22Rv1 (cell line): ENCODE data around the gene MAG.
A peak's percentile ranks its signal among the peaks of the same experiment; 100 is the strongest.

Experiments
- ZFX ChIP-seq: fragments of 450-650 bp; IDR thresholded peaks from 2 replicates; pipeline ENCODE4 v1.6.1; 2017; ENCODE audit warnings: antibody characterized with exemption, borderline replicate concordance
- TF ChIP-seq, protein P1 (sequence below): fragments of 450-650 bp; IDR thresholded peaks from 2 replicates; pipeline ENCODE4 v1.5.1; 2017; ENCODE audit warnings: mild to moderate bottlenecking

GRCh38 chr19:35247526-35248309, 44.2 kb upstream of the MAG start:
- TF ChIP-seq, protein P1, sequence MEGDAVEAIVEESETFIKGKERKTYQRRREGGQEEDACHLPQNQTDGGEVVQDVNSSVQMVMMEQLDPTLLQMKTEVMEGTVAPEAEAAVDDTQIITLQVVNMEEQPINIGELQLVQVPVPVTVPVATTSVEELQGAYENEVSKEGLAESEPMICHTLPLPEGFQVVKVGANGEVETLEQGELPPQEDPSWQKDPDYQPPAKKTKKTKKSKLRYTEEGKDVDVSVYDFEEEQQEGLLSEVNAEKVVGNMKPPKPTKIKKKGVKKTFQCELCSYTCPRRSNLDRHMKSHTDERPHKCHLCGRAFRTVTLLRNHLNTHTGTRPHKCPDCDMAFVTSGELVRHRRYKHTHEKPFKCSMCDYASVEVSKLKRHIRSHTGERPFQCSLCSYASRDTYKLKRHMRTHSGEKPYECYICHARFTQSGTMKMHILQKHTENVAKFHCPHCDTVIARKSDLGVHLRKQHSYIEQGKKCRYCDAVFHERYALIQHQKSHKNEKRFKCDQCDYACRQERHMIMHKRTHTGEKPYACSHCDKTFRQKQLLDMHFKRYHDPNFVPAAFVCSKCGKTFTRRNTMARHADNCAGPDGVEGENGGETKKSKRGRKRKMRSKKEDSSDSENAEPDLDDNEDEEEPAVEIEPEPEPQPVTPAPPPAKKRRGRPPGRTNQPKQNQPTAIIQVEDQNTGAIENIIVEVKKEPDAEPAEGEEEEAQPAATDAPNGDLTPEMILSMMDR: peak; percentile 68
- no peak for TF ChIP-seq ZFX
